ENCODE data around the gene DNAH7.
"Not testable (repeated sequence)": the region's sequence is repeated elsewhere in the genome, so short reads cannot be mapped to it uniquely, and the experiment has no call there.

The DNAH7 gene

DNA sequence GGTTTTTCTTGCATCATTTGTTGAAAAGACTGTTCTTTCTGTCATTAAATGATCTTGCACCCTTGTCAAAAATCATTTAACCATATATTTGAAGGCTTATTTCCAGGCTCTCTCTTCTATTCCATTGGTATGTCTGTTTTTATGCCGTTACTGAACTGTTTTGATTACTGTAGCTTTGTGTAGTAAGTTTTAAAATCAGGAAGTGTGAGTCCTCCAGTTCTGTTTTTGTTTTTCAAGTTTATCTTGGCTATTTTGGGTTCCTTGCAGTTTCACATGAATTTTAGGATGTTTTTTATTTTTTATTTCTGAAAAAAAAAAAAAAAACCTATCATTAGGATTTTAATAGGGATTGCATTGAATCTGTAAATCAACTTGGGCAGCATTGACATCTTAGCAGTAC lies 372.6 kb downstream of the DNAH7 start:
- DNase-seq (ENCODE audit: low read depth) = no peak
- no peak overlapping the region for H3K4me3 ChIP-seq (ENCODE audit: low read depth, low read length)

DNA sequence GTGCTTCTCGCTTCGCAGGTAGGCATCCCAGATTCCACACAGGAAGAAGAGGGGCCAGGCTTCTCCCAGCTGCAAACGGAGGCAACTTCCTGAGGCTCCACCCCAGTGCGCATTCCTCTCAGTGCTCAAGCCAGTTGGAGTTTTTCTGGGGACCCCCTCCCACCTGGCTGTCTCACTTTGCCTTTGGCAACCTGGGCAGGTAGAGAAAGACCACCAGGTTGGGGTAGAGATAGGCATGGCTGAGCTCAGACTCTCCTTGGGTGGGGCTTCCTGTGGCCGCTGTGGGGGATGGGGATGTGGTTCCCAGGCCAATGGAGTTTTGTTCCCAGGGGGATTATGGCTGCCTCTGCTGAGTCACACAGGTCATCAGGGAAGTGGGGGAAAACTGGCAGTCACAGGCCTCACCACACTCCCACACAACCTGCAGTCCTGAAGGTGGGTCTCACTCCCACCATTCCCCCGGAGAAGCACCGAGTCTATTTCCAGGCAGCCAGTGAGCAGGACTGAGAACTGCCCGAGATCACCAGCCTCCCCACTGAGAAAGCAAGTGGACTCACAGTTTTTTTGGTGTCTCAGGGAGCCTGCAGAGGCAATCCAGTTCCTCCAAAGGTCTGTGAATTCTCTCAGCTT lies 373.5 kb downstream of the DNAH7 start:
- H3K4me3 ChIP-seq (ENCODE audit: low read depth, low read length) = no peak overlapping the region
- DNase-seq (ENCODE audit: low read depth) = no peak

DNA sequence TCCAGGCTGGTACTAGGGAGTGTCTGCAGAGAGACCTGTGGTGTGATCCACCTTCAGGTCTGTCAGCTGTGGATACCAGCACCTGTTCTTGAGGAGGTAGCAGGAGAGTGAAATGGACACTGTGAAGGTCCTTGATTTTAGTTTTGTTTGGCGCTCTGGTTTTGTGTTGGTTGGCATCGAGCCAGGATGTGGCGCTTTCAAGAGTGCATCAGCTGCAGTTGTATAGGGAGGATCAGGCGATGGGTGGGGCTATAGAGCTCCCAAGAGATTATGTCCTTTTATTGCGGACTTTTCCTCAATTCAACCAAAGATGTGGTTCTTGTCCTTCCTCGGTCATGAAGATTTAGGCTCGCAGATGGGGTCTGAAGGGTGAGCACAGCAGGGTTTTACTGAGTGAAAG lies 374.1 kb downstream of the DNAH7 start:
- no peak overlapping the region for H3K4me3 ChIP-seq (ENCODE audit: low read depth, low read length)
- no peak for DNase-seq (ENCODE audit: low read depth)

DNA sequence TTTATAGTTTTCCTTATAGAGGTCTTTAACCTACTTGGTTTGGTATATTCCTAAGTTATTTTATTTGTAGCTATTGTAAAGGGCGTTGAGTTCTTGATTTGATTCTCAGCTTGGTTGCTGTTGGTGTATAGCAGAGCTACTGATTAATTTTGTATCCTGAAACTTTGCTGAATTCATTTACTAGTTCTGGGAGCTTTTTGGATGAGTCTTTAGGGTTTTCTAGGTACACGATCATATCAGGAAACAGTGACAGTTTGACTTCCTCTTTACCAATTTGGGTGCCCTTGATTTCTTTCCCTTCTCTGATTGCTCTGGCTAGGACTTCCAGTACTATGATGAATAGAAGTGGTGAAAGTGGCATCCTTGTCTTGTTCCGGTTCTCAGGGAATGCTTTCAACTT lies 376.1 kb downstream of the DNAH7 start:
- not testable (repeated sequence) for DNase-seq (ENCODE audit: low read depth); H3K4me3 ChIP-seq (ENCODE audit: low read depth, low read length)
